ENCODE results near the gene NANS.
"Not testable (repeated sequence)": the region's sequence is repeated elsewhere in the genome, so short reads cannot be mapped to it uniquely, and the experiment has no call there.

Gene NANS

DNA sequence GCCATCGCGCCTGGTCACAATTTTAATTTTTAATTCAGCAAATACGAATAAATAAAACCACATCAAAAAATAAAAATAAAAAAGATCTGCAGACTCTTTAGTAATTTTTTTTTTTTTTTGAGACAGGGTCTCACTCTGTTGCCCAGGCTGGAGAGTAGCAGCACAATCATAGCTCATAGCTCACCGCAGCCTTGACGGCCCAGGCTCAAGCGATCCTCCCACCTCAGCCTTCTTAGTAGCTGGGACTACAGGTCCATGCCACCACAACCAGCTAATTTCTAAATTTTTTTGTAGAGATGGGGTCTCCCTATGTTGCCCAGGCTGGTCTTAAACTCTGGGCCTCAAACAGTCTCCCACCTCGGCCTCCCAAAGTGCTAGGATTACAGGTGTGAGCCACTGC, 14.2 kb downstream of the NANS start:
- Histone ChIP-seq H3K4me3 (no peak overlapping the region), H3K27ac (no peak overlapping the region)

DNA sequence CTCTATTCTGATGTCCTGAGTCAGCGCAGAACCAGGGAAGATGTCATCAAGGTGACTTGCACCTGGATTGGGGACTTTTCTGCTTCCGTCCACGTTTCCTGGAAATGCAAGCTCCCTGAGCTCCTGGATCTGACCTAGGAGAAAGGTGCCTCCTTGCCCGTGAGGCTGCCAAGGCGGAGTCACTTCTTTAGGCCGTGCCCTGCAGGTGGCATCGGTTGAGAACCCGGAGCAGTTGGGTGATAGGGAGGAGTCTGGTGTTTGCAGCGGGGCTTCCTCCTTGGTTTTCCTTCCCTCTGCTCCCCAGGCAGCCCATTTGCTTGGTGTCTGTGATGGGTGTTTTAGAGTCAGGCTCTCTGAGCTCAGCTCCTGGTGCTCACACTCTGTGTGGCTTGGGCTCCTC, 15.2 kb downstream of the NANS start:
- no peak overlapping the region for H3K27ac ChIP-seq
- no peak overlapping the region for H3K4me3 ChIP-seq

- Histone ChIP-seq H3K27ac (peak overlapping the region in 14 of 21 experiments; percentile 2 to 84 (median 62)), H3K4me3 (no peak overlapping the region)
Measured at GRCh38 chr9:98074115-98074990, 17.8 kb downstream of the NANS start.

DNA sequence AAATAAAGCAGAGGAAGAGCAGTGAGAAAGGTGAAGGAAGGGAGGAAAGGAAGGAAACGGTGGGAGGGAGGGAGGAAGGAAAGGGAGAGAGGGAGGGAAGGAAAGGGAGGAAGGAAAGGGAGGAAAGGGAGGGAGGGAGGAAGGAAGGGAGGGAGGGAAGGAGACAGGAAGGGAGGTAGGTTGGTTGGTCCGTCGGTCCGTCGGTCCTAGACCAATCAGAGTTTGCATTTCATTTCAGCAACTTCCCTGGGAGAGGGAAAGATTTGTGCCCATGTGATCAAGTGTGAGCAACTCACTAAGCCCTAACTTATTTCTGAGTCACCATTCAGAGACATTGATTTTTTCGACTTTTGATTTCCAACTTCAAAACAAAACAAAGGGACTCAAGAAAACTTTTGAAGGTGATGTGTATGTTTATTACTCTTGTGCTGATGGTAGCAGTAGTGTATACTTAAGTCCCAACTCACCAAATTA, 18.8 kb downstream of the NANS start:
- Histone ChIP-seq H3K4me3 (no peak overlapping the region), H3K27ac (peak overlapping the region in 17 of 21 experiments; percentile 17 to 84 (median 61))

DNA sequence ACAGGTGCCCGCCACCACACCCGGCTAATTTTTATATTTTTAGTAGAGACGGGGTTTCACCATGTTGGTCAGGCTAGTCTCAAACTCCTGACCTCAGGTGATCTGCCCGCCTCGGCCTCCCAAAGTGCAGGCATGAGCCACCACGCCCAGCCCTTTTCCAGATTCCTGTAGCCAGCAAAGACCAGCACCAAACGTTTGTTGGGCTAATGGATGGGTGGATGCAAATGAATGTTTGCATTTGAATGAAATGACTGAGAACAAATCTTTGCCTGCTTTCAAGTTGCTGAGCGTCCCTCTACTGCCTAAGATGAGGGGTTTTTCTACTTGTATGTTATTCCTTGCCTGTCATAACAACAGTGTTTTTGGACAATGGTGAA, 20.0 kb downstream of the NANS start:
- H3K4me3 ChIP-seq, result not testable (repeated sequence)
- H3K27ac ChIP-seq, result peak overlapping the region in 9 of 21 experiments; percentile 28 to 84 (median 69)

DNA sequence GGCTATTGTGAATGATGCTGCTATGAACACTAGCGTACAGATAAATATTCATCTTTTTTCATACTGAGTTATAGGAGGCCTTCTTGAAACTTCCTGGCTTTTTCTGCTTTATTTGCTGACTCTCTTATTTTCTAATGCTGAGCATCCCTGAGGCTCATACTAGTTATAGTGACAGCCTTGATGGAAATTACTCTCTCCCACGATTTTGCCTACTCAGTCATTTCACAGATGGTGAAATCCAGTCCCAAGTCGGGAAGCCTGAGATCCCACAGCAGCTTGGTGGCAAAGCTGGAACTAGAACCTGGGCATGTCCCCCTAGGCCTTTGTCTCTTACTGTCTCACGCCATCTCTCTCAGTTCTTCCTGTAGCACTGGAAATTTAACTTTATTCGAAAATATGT, 22.4 kb downstream of the NANS start:
- H3K4me3 ChIP-seq, result no peak overlapping the region
- no peak overlapping the region for H3K27ac ChIP-seq

GRCh38 chr9:98080326-98080725, 23.8 kb downstream of the NANS start:
- no peak overlapping the region for H3K4me3 ChIP-seq
- H3K27ac ChIP-seq, result peak overlapping the region in 4 of 21 experiments; percentile 11 to 71 (median 55)

GRCh38 chr9:98080780-98081179, 24.2 kb downstream of the NANS start:
- Histone ChIP-seq H3K27ac (peak overlapping the region in 15 of 21 experiments; percentile 9 to 75 (median 39)), H3K4me3 (no peak overlapping the region)

GRCh38 chr9:98081477-98082219, 25.1 kb downstream of the NANS start:
- peak overlapping the region in 17 of 21 experiments; percentile 9 to 75 (median 38) for H3K27ac ChIP-seq
- no peak overlapping the region for H3K4me3 ChIP-seq

DNA sequence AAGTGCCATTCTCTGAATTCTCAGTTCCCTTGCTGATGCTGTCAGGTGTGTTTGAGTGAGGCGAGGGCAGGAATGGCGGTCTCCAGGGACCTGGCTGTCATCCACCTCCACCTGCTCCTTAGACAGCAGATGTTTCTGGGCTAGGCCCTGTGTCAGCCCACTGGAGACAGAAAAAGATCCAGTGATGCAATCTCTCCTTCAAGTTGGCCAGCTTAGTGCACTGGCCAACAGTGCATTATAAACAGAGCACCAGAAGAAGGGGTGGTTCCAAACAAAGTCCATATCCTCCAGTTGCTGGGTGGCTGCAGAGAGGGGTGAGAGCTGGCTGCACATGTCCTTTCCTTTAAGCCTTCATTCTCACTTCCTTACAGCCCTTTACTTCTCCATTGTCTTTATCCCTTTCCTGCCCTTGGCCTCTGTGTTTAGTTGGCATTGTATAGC, 26.5 kb downstream of the NANS start:
- Histone ChIP-seq H3K27ac (peak overlapping the region in 6 of 21 experiments; percentile 10 to 69 (median 48)), H3K4me3 (no peak overlapping the region)

GRCh38 chr9:98083566-98084183, 27.1 kb downstream of the NANS start:
- no peak overlapping the region for H3K4me3 ChIP-seq
- H3K27ac ChIP-seq, result peak overlapping the region in 1 of 21 experiments; percentile 45

GRCh38 chr9:98084396-98084795, 27.9 kb downstream of the NANS start:
- no peak overlapping the region for H3K27ac ChIP-seq
- no peak overlapping the region for H3K4me3 ChIP-seq

DNA sequence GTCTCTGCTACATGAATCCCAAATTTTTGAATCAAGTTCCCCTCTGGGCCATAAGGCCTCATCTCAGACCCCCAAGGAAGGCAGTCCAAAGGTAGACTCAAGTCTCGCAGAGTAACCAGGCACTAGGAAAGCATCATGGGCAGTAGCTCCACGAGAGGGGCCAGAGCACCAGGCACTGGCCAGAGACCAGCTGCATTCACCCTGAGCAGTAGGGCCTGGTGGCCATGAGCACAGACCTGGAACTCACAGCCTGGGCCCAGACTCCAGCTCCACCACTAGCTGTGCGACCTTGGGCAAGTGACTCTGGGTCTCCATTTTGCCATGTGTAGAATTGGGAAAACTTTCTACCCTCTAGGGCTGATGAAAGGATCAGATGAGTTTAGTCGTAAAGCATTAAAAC, 28.5 kb downstream of the NANS start:
- Histone ChIP-seq H3K27ac (peak overlapping the region in 3 of 21 experiments; percentile 24 to 42 (median 31)), H3K4me3 (no peak overlapping the region)

- H3K27ac ChIP-seq, result peak overlapping the region in 2 of 21 experiments; percentile 6 to 41
- H3K4me3 ChIP-seq, result no peak overlapping the region
Measured at GRCh38 chr9:98085944-98086343, 29.4 kb downstream of the NANS start.

- Histone ChIP-seq H3K4me3 (no peak overlapping the region), H3K27ac (peak overlapping the region in 4 of 21 experiments; percentile 6 to 63 (median 38))
Measured at GRCh38 chr9:98086461-98086860, 29.9 kb downstream of the NANS start.

GRCh38 chr9:98087420-98088354, 31.2 kb downstream of the NANS start:
- H3K4me3 ChIP-seq, result peak overlapping the region; percentile 14 to 39 (median 24)
- peak overlapping the region in 17 of 21 experiments; percentile 27 to 81 (median 58) for H3K27ac ChIP-seq

- not testable (repeated sequence) for H3K27ac ChIP-seq
Measured at GRCh38 chr9:98090674-98091073, 34.1 kb downstream of the NANS start.

DNA sequence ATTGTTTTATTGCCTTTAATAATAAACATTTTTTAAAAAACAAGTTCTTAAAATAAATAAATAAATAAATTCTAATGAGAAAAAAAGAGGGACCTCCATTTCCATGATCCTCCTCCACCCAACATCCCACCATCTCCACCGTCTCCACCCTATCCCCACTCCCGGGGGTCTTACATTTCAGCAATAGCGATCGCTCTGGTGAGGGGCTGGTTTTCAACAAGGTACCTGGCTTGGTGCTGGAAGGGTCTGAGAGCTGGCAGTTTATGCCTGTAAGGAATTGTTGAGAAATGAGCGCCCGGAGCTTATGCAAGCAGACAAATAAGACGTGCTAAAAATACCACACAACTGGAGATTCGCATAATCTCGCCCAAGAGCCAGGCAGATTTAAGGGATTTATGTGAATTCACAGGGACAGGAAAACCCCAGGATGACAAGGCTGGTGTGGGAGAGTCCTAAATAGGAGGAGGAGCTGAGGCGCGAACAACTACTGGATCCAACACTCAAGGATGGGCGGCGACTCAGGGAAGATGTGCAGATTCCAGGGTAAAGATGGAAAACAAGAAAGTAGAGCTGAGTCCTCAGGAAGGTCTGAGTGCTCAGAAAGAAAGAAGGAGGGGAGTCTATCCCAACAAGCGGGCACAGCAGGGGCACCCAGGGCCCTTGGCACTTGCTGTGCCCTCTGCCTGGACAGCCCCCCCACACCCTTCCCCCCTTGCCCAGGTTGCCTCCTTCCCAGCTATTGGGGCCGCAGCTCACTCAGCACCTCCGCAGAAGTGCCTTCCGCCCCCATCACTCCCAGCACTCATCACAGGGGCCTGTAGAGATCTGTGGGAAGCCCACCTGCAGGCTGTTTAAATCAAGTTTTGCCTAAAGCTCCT, 35.4 kb downstream of the NANS start:
- H3K27ac ChIP-seq, result peak overlapping the region in 9 of 21 experiments; percentile 1 to 71 (median 50)

More at GRCh38 chr9:98090674-98091073, 34.1 kb downstream of the NANS start:
- not testable (repeated sequence) for H3K4me3 ChIP-seq

More for the DNA sequence above, 35.4 kb downstream of the NANS start:
- H3K4me3 ChIP-seq, result peak overlapping the region in 1 of 7 experiments; percentile 22
